ENCODE measurements around the gene TUBB. TPM values are rescaled to one million over a fixed set of nuclear protein-coding genes. Genes with fewer than 3 reads are reported as not detected.

The TUBB gene
- total and polyA plus RNA-seq, 9 of the 15 experiments (the other 6 are each of a cell fraction or from before 2014, with no cell fraction given): 971 to 2,870 (median 1,478) TPM

- peak; percentile 17 to 29; a peak in 1 of 4 replicates for TF ChIP-seq ARNT (IDR thresholded peaks at IDR 0.05)
- peak; percentile 81 for TF ChIP-seq ELF2 (CRISPR knock-in tag; IDR thresholded peaks at IDR 0.05)
- TF ChIP-seq PYGO2 (tag; IDR thresholded peaks at IDR 0.05): no peak; the same call in 1 of the 2 replicates
- TF ChIP-seq TARDBP (IDR thresholded peaks at IDR 0.05): no peak
- TF ChIP-seq ZNF589 (CRISPR knock-in tag; IDR thresholded peaks at IDR 0.05; ENCODE audit: low read depth): peak; percentile 47; the same call in 1 of the 2 replicates
- TF ChIP-seq SOX6 (IDR thresholded peaks at IDR 0.05): peak; percentile 36; the same call in 1 of the 2 replicates
- no peak for TF ChIP-seq ZEB2 (IDR thresholded peaks at IDR 0.05)
- TF ChIP-seq NR2F6 (CRISPR knock-in tag; IDR thresholded peaks at IDR 0.05): no peak
- TF ChIP-seq PHF20 (IDR thresholded peaks at IDR 0.05; ENCODE audit: partially characterized antibody): peak; percentile 44
- no peak for TF ChIP-seq ZNF644 (tag; IDR thresholded peaks at IDR 0.05; ENCODE audit: low read depth)
- TF ChIP-seq ZNF184 (CRISPR knock-in tag; IDR thresholded peaks at IDR 0.05): no peak
- peak; percentile 60; the same call in 1 of the 2 replicates for TF ChIP-seq ESRRB (CRISPR knock-in tag; IDR thresholded peaks at IDR 0.05; ENCODE audit: borderline replicate concordance)
- TF ChIP-seq FOS (IDR thresholded peaks at IDR 0.05; ENCODE audit: extremely low read depth, insufficient read length): peak; percentile 59
- no peak for TF ChIP-seq MAFG (tag; conservative IDR thresholded peaks at IDR 0.05)
These were observed 37.7 kb upstream of the TUBB start (continued) for GRCh38 chr6:30682143-30683117.

Measured in K562 (cell line).